Stimulated activated naive CD8-positive, alpha-beta T cell treated with anti-CD3 and anti-CD28 coated beads, Interleukin-15, Interleukin-2, amounts not matched to agents 100 U/mL and 50 U/mL, for 24 hours (primary cell): ENCODE results near the gene RAB13.
A peak's percentile ranks its signal among the peaks of the same experiment; 100 is the strongest.
"Not testable (repeated sequence)": the region's sequence is repeated elsewhere in the genome, so short reads cannot be mapped to it uniquely, and the experiment has no call there.

Source experiments
- ATAC-seq: fragments of 150-1000 bp; cut with Tn5 transposase; one replicate; pipeline ENCODE4 v1.10.0; 2021
- DNase-seq: peaks from one replicate; pipeline ENCODE4 v3.0.0; 2021

RAB13 gene

GRCh38 chr1:153985941-153986761, at the start of gene RAB13:
RAB13 (minus strand) TSS chr1:153986339; CDS start chr1:153986236, 103 bp downstream.
- ATAC-seq = peak; percentile 33
- DNase-seq = peak; percentile 51

DNA sequence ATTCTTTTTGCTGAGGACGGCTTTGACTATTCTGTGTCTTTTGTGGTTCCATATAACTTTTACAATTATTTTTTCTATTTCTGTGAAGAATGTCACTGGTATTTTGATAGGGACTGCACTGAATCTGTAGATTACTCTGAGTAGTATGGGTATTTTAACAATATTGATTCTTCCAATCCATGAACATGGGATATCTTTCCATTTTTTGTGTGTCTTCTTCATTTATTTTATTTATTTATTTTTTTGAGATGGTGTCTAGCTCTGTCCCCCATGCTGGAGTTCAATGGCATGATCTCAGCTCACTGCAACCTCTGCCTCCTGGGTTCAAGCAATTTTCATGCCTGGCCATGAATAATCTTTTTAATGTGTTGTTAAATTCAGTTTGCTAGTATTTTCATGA, 47.6 kb upstream of the RAB13 start:
- not testable (repeated sequence) for ATAC-seq, DNase-seq

- no peak for ATAC-seq
- no peak for DNase-seq
Measured at GRCh38 chr1:154019940-154020339, 33.8 kb upstream of the RAB13 start.

DNA sequence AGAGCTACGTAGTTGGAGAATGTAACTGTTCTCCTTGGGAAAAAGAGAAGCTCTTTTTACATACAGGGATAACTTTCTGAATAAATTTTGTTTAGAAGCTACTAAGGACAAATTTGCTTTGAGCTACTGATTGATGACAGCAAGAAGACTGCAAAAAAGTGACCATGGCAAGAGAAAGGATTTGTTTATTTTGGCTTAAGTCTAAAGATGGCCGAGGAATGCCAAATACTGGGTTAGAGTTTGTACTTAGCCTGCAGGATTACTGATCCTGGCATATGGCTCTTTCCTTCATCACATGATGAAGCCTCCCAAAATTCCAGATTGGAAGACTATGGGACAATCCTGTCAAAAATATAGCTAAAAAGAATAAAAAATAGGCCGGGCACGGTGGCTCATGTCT, 33.1 kb upstream of the RAB13 start:
- no peak for DNase-seq
- no peak for ATAC-seq

DNA sequence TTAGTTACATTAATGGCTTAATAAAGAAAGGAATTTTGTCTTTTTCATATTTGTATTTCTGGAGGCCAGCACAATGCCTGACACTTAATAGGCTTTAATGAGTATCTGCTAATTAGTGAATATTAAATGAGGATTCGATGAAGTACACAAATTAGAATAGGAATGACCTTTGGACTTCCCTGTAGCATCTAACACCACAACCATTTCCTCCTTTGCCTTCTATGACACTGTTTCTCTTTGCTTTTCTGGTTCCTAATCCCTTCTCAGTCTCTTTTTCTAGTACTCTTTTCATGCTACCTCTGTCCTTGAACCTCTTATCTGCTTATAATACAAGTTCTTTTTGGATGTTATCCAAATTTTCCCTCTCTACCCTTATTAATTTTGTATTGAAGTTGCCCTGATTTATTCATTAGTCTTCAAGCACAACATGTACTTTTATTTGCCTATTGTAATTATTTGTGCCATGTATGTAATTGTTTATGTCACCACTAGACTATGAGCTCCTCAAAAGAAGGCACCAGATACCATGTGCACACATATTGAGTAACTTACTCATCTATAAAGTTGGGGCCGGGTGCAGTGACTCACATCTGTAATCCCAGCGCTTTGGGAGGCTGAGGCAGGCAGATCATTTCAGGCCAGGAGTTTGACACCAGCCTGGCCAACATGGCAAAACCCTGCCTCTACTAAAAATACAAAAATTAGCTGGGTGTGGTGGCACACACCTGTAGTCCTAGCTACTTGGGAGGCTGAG, 28.2 kb upstream of the RAB13 start:
- DNase-seq (no peak), ATAC-seq (no peak)

GRCh38 chr1:154012543-154012942, 26.4 kb upstream of the RAB13 start:
- DNase-seq, ATAC-seq: not testable (repeated sequence)

DNA sequence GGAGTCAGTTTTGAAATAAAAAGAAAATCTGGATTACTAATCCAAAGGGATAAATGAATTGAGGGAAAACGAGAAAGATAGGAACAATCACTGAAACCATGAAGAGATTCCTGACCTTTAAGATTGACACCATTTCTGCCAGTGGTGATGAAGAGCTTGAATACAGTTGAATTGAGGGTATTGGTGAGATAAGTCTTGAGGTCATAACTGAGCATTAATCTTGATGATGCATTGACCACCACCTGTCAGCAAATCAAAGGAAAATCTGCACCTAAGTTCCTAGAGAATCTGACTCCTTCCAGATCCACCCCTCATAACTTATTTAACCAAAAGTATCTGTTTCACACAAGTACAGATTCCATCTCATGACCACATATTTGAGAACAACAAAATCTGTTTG, 26.0 kb upstream of the RAB13 start:
- no peak for ATAC-seq
- no peak for DNase-seq

DNA sequence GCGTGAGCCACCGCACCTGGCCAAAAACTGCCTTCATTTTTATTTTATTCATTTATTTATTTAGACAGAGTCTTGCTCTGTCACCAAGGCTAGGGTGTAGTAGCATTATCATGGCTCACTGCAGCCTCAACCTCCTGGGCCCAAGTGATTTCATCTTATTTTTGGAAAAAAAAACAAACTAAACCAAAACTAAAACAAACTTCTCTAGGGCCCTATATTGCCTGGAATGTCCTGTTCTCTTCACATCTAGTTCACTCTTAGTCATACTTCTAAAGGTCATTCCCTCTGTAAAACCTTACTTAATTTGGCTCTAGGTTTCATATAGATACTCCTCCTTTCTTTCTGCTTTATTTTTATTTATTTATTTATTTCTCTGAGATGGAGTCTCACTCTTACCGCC, 20.0 kb upstream of the RAB13 start:
- peak; percentile 49 for ATAC-seq
- no peak for DNase-seq

- DNase-seq (no peak), ATAC-seq (no peak)
Measured at GRCh38 chr1:154000420-154000819, 14.3 kb upstream of the RAB13 start.

- not testable (repeated sequence) for DNase-seq, ATAC-seq
Measured at GRCh38 chr1:153996882-153997281, 10.7 kb upstream of the RAB13 start.

- ATAC-seq = no peak
- no peak for DNase-seq
Measured at GRCh38 chr1:153995640-153996039, 9.5 kb upstream of the RAB13 start.

DNA sequence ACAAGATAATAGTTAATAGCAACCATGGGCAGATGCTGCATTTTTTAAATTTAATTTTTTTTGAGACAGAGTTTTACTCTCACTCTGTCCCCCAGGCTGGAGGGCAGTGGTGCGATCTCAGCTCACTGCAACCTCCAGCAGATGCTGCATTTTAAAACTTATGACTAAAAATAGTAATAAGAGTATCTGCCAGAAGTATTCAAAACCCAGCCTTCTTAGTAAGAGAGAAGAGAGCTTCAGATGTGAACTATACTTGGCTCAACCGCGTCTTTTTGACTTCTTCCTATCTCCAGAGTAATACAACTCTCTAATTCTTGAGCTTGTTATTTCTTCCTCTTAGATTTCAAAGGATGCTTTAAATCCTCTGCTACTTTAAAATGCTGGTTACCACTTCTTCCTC, 9.1 kb upstream of the RAB13 start:
- DNase-seq (no peak), ATAC-seq (no peak)

DNA sequence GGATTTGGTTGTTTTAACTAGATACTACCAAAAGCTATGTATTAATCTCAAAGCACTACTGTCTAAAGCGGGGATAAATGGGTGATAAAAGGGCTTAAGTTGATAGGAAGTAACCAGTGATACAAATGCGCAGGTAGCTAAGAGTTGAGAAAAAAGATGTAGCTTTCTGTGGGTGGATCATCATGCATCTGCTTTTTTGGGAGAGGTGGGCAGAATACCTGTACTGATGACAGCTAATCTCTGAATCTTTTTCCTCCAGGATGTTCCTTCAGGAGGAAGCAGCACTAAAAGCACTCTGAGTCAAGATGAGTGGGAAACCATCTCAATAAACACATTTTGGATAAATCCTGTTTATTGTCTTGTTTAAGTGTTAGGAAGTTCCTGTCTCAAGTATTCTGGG, 5.7 kb upstream of the RAB13 start:
- no peak for DNase-seq
- ATAC-seq = no peak

DNA sequence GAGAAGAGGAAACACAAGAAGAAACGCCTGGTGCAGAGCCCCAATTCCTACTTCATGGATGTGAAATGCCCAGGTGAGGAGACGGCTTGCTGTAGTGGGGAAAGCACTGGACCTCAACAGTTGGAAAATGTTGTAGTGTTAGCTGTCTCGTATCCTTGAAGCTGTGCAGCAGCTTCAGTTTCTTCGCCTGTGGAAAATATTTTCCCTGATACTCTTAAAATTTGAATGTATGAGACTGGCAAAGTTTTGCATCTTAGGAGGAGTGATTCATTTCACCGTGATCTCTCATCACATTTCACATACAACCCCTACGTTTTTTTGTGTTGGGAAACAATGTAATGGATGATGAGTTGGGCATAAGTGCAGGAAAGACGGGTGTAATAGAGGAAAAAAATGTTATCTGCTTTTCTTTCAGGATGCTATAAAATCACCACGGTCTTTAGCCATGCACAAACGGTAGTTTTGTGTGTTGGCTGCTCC, 5.1 kb upstream of the RAB13 start:
- no peak for DNase-seq
- ATAC-seq = no peak

DNA sequence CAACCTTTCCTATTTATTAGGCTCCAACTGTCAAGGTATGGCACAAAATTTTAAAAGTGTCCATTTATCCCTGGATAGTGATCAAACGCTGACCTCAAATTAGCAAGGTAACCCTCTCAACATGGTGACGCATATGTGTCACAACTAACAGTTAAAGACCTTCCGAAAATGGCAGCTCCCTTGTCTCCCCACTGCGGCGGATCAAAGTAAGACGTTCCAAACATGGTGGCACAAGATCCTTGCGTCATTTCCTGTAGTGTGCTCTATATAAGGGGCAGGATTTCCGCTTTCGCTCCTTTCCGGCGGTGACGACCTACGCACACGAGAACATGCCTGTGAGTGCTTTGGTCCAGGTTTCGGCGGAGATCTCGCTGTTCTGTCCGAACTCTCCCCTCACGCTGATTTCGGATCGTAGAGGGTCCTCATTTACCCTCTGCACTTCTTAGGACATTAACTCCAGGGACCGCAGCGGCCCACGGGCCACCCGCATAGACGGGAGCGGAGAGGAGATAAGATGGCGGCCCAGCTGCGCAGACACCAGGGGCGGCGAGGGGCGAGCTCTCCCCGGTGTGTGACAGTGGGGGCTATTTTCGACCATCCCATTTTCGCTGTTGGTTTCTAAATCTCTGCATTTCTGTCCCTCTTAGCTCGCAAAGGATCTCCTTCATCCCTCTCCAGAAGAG, 4.5 kb upstream of the RAB13 start, which contains the start of gene RPS27:
Gene RPS27, plus strand, starts transcription at position 295 of the 683 bp plus-strand sequence. Its CDS starts 35 bp downstream, at position 330.
- ATAC-seq (peak; percentile 83), DNase-seq (peak; percentile 81)

DNA sequence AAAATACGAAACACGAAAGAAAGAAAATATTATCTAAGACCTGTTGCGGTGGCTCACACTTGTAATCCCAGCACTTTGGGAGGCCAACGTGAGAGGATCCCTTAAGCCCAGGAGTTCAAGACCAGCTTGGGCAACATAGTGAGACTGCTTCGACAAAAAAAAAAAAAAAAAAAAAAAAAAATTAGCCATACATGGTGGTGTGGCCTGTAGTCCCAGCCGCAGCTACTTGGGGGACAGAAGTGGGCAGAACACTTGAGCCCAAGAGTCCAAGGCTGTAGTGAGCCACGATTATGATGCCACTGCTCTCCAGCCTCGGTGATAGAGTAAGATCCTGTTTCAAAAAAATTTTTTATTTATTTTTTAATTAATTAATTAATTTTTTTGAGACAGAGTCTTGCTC, 1.5 kb upstream of the RAB13 start:
- no peak for ATAC-seq
- DNase-seq = no peak

- ATAC-seq (peak; percentile 81), DNase-seq (peak; percentile 71)
Measured at GRCh38 chr1:153985341-153985912, 712 bp downstream of the RAB13 start.

DNA sequence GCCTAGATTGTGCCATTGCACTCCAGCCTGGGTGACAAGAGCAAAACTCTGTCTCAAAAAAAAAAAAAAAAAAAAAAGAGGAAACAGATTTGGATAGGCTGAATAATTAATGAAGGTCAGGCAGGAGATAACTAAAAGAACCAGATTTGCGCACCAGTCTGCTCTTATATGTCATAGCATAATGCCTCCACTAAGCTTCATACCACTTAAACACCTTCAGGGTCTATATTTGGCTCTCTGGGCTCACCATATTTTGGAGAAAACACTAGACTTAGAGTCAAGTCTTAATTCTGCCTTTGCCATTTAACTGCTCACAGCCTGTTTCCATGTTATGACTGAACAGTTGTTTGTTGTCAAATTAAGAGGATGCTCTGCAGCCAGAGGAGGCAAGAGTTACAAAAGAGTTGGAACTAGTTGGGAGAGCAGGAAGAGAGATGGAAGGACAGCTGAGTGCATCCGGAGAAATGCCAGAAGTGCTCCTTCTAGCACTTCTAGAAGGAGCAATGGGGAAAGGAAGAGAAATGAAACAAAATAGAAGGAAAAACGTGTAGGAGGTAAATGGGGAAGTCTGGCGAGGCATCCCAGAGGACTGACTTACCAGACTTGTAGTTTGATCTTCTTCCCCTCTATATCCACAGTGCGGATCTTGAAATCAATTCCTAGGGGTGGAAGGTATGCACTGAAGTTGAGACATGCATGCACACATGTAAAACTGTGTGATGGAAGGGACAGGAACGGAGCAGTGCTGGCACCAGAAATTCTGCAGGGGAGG, 1.8 kb downstream of the RAB13 start:
- DNase-seq = no peak
- ATAC-seq = no peak

DNA sequence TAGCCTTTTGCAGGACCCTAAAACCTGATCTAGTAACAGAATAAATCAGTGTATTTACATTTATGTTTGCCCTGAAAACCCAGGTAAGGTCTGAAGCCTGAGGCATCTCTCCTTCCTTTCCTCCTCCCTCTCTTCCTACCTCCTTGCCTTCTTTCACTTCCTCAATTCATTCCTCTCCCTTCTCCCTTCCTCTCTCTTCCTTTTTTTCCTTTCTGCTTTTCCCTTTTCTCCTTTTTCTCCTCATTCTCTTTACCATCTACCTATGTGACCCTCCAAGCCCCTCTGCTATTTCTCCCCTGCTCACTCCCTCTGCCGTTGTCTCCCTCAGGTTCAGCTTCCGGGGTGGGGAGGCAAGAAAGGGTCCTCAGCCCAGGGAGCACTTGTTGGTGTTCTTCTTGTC, 4.4 kb downstream of the RAB13 start:
- not testable (repeated sequence) for ATAC-seq, DNase-seq

GRCh38 chr1:153979091-153979490, 7.0 kb downstream of the RAB13 start:
- DNase-seq, ATAC-seq: not testable (repeated sequence)

DNA sequence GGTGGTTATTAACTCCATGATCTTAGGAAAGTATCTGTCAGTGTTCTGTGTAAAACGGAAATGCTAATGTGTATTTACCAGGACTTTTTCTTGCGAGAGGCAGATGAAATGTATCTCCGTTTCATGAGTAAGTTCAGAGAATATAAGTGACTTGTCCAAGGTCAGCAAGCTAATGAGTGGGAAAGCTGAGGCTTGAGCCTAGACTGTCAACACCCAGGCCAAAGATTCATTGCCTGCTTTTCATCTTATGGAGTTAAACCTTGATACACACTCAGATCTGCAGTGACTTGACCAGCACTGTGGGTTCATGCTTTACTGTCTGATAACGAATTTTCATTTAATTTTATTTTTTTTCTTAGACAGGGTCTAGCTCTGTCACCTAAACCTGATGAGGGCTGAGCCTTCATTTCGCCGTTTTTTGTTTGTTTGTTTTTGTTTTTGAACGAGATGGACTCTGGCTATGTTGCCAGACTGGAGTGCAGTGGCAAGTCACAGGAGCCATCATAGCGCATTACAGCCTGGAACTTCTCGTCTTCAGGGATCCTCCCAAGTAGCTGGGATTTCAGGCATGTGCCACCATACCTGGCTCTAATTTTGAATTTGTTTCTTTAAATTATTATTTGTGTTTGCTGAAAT, 7.7 kb downstream of the RAB13 start:
- ATAC-seq (no peak), DNase-seq (no peak)
